H9 (cell line): ENCODE measurements around the gene APAF1. TPM values are rescaled to one million over a fixed set of nuclear protein-coding genes. Genes with fewer than 3 reads are reported as not detected.
A peak's percentile ranks its signal among the peaks of the same experiment; 100 is the strongest.

ENCODE experiments used
- DNase-seq: peaks from one replicate; pipeline ENCODE4 v3.0.0-alpha.2; 2017
- H2AFZ ChIP-seq: one replicate; pipeline ENCODE4 v1.6.1; 2013; ENCODE audit warnings: mild to moderate bottlenecking, low read length, control low read depth, moderate library complexity
- H2AK5ac ChIP-seq: 2 replicates; pipeline ENCODE4 v1.6.1; 2013; ENCODE audit warnings: low read length, control low read depth, mixed read lengths; ENCODE audit not compliant: insufficient read length
- H2BK120ac ChIP-seq: one replicate; pipeline ENCODE4 v1.6.1; 2013; ENCODE audit warnings: low read depth, mild to moderate bottlenecking, low read length, control low read depth, inconsistent platforms; ENCODE audit not compliant: poor library complexity, severe bottlenecking
- H2BK12ac ChIP-seq: 2 replicates; pipeline ENCODE4 v1.6.1; 2013; ENCODE audit warnings: low read length, control low read depth, mixed read lengths, low read depth; ENCODE audit not compliant: insufficient read length
- H2BK15ac ChIP-seq: 2 replicates; pipeline ENCODE4 v1.6.1; 2013; ENCODE audit warnings: low read depth, low read length, control low read depth
- H2BK20ac ChIP-seq: one replicate; pipeline ENCODE4 v1.6.1; 2013; ENCODE audit warnings: low read depth, mild to moderate bottlenecking, low read length, control low read depth, inconsistent platforms; ENCODE audit not compliant: poor library complexity, severe bottlenecking
- H2BK5ac ChIP-seq: 2 replicates; pipeline ENCODE4 v1.6.1; 2013; ENCODE audit warnings: low read length, control low read depth, mixed read lengths; ENCODE audit not compliant: insufficient read length
- H3K14ac ChIP-seq: 2 replicates; pipeline ENCODE4 v1.6.1; 2013; ENCODE audit warnings: low read length, control low read depth; ENCODE audit not compliant: insufficient read depth
- H3K18ac ChIP-seq: 2 replicates; pipeline ENCODE4 v1.6.1; 2013; ENCODE audit warnings: low read depth, mild to moderate bottlenecking, mixed read lengths, low read length, control low read depth; ENCODE audit not compliant: insufficient read length
- H3K23ac ChIP-seq: 2 replicates; pipeline ENCODE4 v1.6.1; 2013; ENCODE audit warnings: low read length, control low read depth, mixed read lengths, low read depth; ENCODE audit not compliant: insufficient read length
- H3K23me2 ChIP-seq: 2 replicates; pipeline ENCODE4 v1.6.1; 2013; ENCODE audit warnings: low read depth, mild to moderate bottlenecking, mixed read lengths, low read length, control low read depth; ENCODE audit not compliant: insufficient read length, poor library complexity, severe bottlenecking
- H3K27ac ChIP-seq: 2 replicates; pipeline ENCODE4 v1.5.1; 2013; ENCODE audit warnings: low read length, control low read depth, mixed read lengths, low read depth; ENCODE audit not compliant: insufficient read length
- H3K27me3 ChIP-seq: 2 replicates; pipeline ENCODE4 v1.6.1; 2013; ENCODE audit warnings: low read length, control low read depth, inconsistent platforms; ENCODE audit not compliant: insufficient read depth
- H3K4ac ChIP-seq: 2 replicates; pipeline ENCODE4 v1.6.1; 2013; ENCODE audit warnings: low read depth, mild to moderate bottlenecking, control low read depth, inconsistent platforms, low read length, moderate library complexity
- H3K4me1 ChIP-seq: 2 replicates; pipeline ENCODE4 v1.6.1; 2013; ENCODE audit warnings: low read length, control low read depth, inconsistent platforms; ENCODE audit not compliant: insufficient read depth
- H3K4me2 ChIP-seq: 2 replicates; pipeline ENCODE4 v1.6.1; 2013; ENCODE audit warnings: low read length, control low read depth, mixed read lengths; ENCODE audit not compliant: insufficient read length, insufficient read depth
- H3K56ac ChIP-seq: 2 replicates; pipeline ENCODE4 v1.6.1; 2013; ENCODE audit warnings: low read depth, mild to moderate bottlenecking, mixed read lengths, low read length, control low read depth; ENCODE audit not compliant: insufficient read length
- H3K79me1 ChIP-seq: 2 replicates; pipeline ENCODE4 v1.6.1; 2013; ENCODE audit warnings: low read depth, mild to moderate bottlenecking, moderate library complexity, low read length, control low read depth, inconsistent platforms; ENCODE audit not compliant: insufficient read depth, poor library complexity, severe bottlenecking
- H3K79me2 ChIP-seq: 2 replicates; pipeline ENCODE4 v1.6.1; 2013; ENCODE audit warnings: low read length, control low read depth, inconsistent platforms; ENCODE audit not compliant: insufficient read depth
- H3K9ac ChIP-seq: 2 replicates; pipeline ENCODE4 v1.6.1; 2013; ENCODE audit warnings: low read length, control low read depth, mixed read lengths; ENCODE audit not compliant: insufficient read length; ENCODE audit errors: extremely low read depth
- H3K9me3 ChIP-seq: one replicate; pipeline ENCODE4 v1.6.1; 2013; ENCODE audit warnings: low read depth, low read length, inconsistent platforms; ENCODE audit not compliant: control insufficient read depth
- H3T11ph ChIP-seq: one replicate; pipeline ENCODE4 v1.6.1; 2013; ENCODE audit warnings: mild to moderate bottlenecking, low read length, control low read depth, inconsistent platforms
- H4K20me1 ChIP-seq: one replicate; pipeline ENCODE4 v1.6.1; 2013; ENCODE audit not compliant: control insufficient read depth, insufficient read length, insufficient read depth
- H4K5ac ChIP-seq: 2 replicates; pipeline ENCODE4 v1.6.1; 2013; ENCODE audit warnings: low read depth, mild to moderate bottlenecking, mixed read lengths, low read length, control low read depth; ENCODE audit not compliant: insufficient read length
- H4K8ac ChIP-seq: replicated peaks from 2 replicates; pipeline ENCODE4 v1.6.1; 2013; ENCODE audit warnings: low read length, control low read depth, mixed read lengths, low read depth; ENCODE audit not compliant: insufficient read length
- H4K91ac ChIP-seq: 2 replicates; pipeline ENCODE4 v1.6.1; 2013; ENCODE audit warnings: low read depth, mild to moderate bottlenecking, moderate library complexity, mixed read lengths, low read length, control low read depth; ENCODE audit not compliant: insufficient read length
- H3K27ac Mint-ChIP-seq, 3 experiments: 2 replicates in 2 of 3; 3 replicates in 1 of 3; pipeline ENCODE4 v1.8.0; 2020 to 2021; ENCODE audit warnings: mixed read lengths in 3 of 3, mild to moderate bottlenecking in 1 of 3, moderate library complexity in 1 of 3
- H3K27me3 Mint-ChIP-seq: 2 replicates; pipeline ENCODE4 v1.8.0; 2021; ENCODE audit warnings: low read depth, mild to moderate bottlenecking, moderate library complexity, mixed read lengths
- H3K36me3 Mint-ChIP-seq, 3 experiments: 2 replicates in 2 of 3; 3 replicates in 1 of 3; pipeline ENCODE4 v1.8.0; 2020 to 2021; ENCODE audit warnings: low read depth in 3 of 3, mixed read lengths in 3 of 3; ENCODE audit not compliant: insufficient read depth in 1 of 3
- H3K4me1 Mint-ChIP-seq, 2 experiments: 2 replicates each; pipeline ENCODE4 v1.8.0; 2020; ENCODE audit warnings: mixed read lengths in 2 of 2
- H3K4me3 Mint-ChIP-seq, 2 experiments: 2 replicates in 1 of 2; 3 replicates in 1 of 2; pipeline ENCODE4 v1.8.0; 2020 to 2021; ENCODE audit warnings: mild to moderate bottlenecking in 2 of 2, mixed read lengths in 2 of 2, moderate library complexity in 1 of 2
- H3K9me3 Mint-ChIP-seq, 2 experiments: 2 replicates in 1 of 2; 3 replicates in 1 of 2; pipeline ENCODE4 v1.8.0; 2020; ENCODE audit warnings: mild to moderate bottlenecking in 2 of 2, mixed read lengths in 2 of 2, moderate library complexity in 1 of 2
- WGBS: extraction: QIAGEN DNeasy Blood & Tissue Kit; methylation state at CpG from one replicate; pipeline ENCODE4 v1.1.7; 2013; ENCODE audit warnings: missing lambda C conversion rate, low lambda C conversion rate, mixed read lengths; ENCODE audit not compliant: insufficient read length; ENCODE audit errors: extremely low coverage; 5-methylcytosine and 5-hydroxymethylcytosine counted together
- total RNA-seq: library from RNA; stranded (reverse); gene quantifications from 2 replicates; pipeline ENCODE4 v1.2.1, GENCODE V29; 2021
- TF ChIP-seq, protein P1 (sequence below): fragments of 200-600 bp; sonication (generic); conservative IDR thresholded peaks from 3 replicates; pipeline ENCODE4 v1.8.0; 2021; ENCODE audit warnings: antibody characterized with exemption, mild to moderate bottlenecking

Gene APAF1
- total RNA-seq, 1 experiment from 2014 or later: 16.5 TPM

DNA sequence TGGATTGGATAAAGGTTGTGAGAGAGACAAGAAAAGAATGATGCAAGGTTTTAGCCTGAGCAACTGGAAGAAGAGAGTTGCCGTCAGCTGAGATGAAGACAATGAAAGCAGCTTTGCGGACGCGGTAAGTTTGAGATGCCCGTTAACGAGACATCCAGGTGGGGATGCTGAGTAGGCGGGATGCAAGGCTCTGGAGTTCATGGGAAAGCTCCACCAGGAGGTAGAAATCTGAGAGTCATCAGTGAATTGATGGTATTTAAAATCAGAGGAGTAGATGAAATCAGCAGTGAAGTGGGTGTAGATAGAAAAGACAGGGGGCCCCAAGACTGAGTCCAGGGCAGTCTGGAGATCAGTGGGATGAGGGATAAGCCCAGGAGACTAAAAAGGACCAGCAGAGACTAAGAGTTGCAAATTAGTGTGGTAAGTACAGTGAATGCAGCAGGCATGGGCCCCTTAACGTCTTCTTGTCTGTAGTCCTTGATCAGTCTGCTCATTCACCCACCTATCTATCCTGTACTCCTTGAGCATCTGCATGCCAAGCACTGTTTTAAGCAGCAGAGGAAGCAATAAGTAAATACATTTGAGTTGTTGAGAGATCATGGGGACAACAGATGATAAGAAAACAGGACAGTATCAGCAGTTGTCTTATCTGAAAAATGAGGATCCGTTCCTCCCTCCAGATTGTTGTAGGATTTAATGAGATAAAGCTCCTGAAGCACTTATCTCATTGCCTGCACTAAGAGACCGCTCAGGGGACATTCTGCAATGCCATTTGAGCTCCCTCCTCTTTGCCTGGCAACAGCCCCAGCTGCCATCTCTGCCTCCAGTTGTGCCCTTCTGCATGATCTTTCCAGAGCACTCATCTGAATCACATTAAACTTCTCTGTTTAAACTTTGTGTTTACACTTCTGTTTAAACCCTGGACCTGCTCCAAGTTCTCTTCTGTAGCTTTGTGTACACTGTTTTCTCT, 91.5 kb downstream of the APAF1 start:
- peak; percentile 70 for DNase-seq
- Histone ChIP-seq H2BK12ac (no peak overlapping the region), H3K4me1 (no peaks in the 10 kb centered on the region; the same call in 1 of the 2 replicates), H2BK120ac (no peak overlapping the region), H3K23me2 (no peaks in the 10 kb centered on the region), H3K18ac (no peak overlapping the region), H3K14ac (no peak overlapping the region), H3K4ac (no peak overlapping the region), H4K5ac (no peak overlapping the region), H3K79me1 (no peaks in the 10 kb centered on the region), H2BK5ac (no peak overlapping the region), H4K91ac (no peak overlapping the region), H3K27ac (no peak overlapping the region), H2AK5ac (no peak overlapping the region), H2BK20ac (no peak overlapping the region), H4K8ac (no peak overlapping the region), H3K27me3 (no peaks in the 10 kb centered on the region), H3K23ac (no peak overlapping the region), H4K20me1 (no peaks in the 10 kb centered on the region), H3K79me2 (no peaks in the 10 kb centered on the region), H2AFZ (no peak overlapping the region), H2BK15ac (no peak overlapping the region), H3K9ac (no peak overlapping the region), H3K9me3 (no peaks in the 10 kb centered on the region), H3T11ph (no peak overlapping the region), H3K4me2 (no peak overlapping the region), H3K56ac (no peak overlapping the region)
- Mint-ChIP-seq H3K4me3 (no peak overlapping the region; a peak in 1 of 5 replicates), H3K27me3 (peaks cover 4% of the 10 kb centered on the region), H3K27ac (peak overlapping the region in 2 of 3 experiments; percentile 3 to 32; a peak in 3 of 7 replicates), H3K36me3 (peaks cover 0 to 6% (median 4%) of the 10 kb centered on the region in 3 experiments; a peak in 2 of 7 replicates), H3K4me1 (peaks cover 16 to 18% of the 10 kb centered on the region in 2 experiments), H3K9me3 (no peaks in the 10 kb centered on the region)
- TF ChIP-seq, protein P1, sequence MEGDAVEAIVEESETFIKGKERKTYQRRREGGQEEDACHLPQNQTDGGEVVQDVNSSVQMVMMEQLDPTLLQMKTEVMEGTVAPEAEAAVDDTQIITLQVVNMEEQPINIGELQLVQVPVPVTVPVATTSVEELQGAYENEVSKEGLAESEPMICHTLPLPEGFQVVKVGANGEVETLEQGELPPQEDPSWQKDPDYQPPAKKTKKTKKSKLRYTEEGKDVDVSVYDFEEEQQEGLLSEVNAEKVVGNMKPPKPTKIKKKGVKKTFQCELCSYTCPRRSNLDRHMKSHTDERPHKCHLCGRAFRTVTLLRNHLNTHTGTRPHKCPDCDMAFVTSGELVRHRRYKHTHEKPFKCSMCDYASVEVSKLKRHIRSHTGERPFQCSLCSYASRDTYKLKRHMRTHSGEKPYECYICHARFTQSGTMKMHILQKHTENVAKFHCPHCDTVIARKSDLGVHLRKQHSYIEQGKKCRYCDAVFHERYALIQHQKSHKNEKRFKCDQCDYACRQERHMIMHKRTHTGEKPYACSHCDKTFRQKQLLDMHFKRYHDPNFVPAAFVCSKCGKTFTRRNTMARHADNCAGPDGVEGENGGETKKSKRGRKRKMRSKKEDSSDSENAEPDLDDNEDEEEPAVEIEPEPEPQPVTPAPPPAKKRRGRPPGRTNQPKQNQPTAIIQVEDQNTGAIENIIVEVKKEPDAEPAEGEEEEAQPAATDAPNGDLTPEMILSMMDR: peak; percentile 58; the same call in 2 of the 3 replicates
- WGBS: no CpG with 5 or more reads among the region's 10 CpGs
